Effector memory CD4-positive, alpha-beta T cell (primary cell): ENCODE data around the gene RBM22.

Source experiments
- DNase-seq, 3 donors: peaks; one replicate each; pipeline ENCODE4 v3.0.0-alpha.2; 2020
- H3K27ac ChIP-seq: 2 replicates; pipeline ENCODE4 v1.7.0; 2013; ENCODE audit warnings: mild to moderate bottlenecking, low read length, moderate library complexity; ENCODE audit not compliant: insufficient read depth, poor library complexity, severe bottlenecking
- H3K27me3 ChIP-seq: replicated peaks from 2 replicates; pipeline ENCODE4 v1.7.0; 2013; ENCODE audit warnings: mild to moderate bottlenecking, low read length; ENCODE audit not compliant: insufficient read depth, control insufficient read depth, poor library complexity, severe bottlenecking
- H3K36me3 ChIP-seq: 2 replicates; pipeline ENCODE4 v1.7.0; 2013; ENCODE audit warnings: mild to moderate bottlenecking, low read length, moderate library complexity; ENCODE audit not compliant: control insufficient read depth, insufficient read depth
- H3K4me1 ChIP-seq: 2 replicates; pipeline ENCODE4 v1.7.0; 2013; ENCODE audit warnings: low read length, mild to moderate bottlenecking; ENCODE audit not compliant: control insufficient read depth, insufficient read depth, poor library complexity, severe bottlenecking
- H3K4me3 ChIP-seq: 2 replicates; pipeline ENCODE4 v1.7.0; 2013; ENCODE audit warnings: low read length, low read depth, mild to moderate bottlenecking; ENCODE audit not compliant: insufficient read depth, poor library complexity, severe bottlenecking
- H3K9me3 ChIP-seq: 2 replicates; pipeline ENCODE4 v1.7.0; 2013; ENCODE audit warnings: mild to moderate bottlenecking, low read length, moderate library complexity; ENCODE audit not compliant: control insufficient read depth

RBM22 gene

DNA sequence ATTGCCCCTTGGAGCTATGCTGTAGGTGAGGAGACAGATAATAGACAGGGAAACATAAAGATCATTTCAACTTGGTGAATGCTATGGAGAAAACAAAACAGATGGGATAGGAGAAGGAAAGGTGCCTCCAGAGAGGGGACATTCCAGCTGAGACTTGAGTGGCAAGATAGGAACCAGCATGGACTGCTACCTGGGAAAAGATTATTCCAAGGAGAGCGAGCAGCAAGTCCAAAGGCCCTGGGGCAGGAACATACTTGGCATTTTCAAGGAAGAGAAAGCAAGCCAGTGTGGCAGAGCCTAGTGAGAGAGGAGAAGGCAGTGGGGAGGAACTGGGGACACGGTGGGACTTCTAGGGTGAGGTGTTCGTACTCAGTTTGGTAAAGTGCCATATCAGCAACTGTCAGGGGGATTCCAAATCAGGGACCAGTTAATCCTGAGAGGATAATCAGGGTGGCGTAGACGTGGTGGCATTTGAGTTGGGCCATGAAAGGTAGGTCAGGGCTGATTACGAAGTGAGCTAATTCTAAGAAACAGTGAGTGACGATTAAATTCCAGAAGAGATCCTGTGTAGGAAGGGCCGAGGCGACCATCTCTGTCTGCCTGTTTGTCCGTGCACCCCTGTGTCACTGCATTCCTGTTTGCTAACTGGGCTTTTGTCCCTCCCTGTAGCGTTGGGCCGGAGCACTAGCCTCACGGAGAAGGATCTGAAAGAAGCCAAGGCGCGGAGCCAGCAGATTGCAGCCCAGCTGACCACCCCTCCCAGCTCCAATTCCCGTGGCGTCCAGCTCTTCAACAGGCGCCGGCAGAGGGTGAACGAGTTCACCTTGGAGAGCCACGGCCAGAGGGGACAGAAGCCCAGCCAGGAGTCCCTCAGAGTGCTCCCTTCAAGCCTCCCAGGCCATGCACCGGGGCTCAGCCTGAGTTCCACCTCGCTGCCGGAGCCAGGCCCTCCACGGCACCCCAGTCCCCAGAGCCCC, 53.3 kb downstream of the RBM22 start:
- no peak for DNase-seq
- H3K9me3 ChIP-seq: no peaks in the 10 kb centered on the region
- no peak overlapping the region for H3K4me3 ChIP-seq
- H3K27me3 ChIP-seq: no peaks in the 10 kb centered on the region
- H3K36me3 ChIP-seq: no peaks in the 10 kb centered on the region
- no peaks in the 10 kb centered on the region for H3K4me1 ChIP-seq
- H3K27ac ChIP-seq: no peak overlapping the region

GRCh38 chr5:150645070-150645700, 55.7 kb downstream of the RBM22 start:
- Histone ChIP-seq H3K36me3 (no peaks in the 10 kb centered on the region), H3K27me3 (no peaks in the 10 kb centered on the region), H3K27ac (no peak overlapping the region), H3K9me3 (no peaks in the 10 kb centered on the region), H3K4me1 (no peaks in the 10 kb centered on the region), H3K4me3 (no peak overlapping the region)
- DNase-seq: no peak

DNA sequence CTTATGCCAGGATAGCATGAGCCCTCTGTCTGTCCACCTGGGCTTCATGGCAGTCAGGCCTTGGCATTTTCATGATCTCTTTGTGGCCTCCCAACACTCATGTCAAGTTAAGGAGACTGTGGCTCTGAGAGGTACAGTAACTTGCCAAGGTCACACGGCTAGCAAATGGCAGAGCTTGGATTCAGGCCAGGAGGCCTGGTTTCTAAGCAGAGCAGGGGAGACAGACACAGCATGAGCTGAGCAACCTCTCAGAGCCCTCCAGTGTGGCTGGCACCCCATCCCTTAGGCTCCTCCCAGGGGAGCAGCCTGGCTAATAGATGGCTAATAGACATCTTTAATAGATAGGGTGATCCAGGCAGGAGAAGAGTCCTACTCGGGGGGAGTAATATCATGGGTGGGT, 56.3 kb downstream of the RBM22 start:
- Histone ChIP-seq H3K27me3 (no peaks in the 10 kb centered on the region), H3K9me3 (no peaks in the 10 kb centered on the region), H3K4me1 (no peaks in the 10 kb centered on the region), H3K36me3 (no peaks in the 10 kb centered on the region), H3K27ac (no peak overlapping the region), H3K4me3 (no peak overlapping the region)
- DNase-seq: no peak

GRCh38 chr5:150644058-150644457, 56.8 kb downstream of the RBM22 start:
- no peak for DNase-seq
- H3K27ac ChIP-seq: no peak overlapping the region
- no peaks in the 10 kb centered on the region for H3K9me3 ChIP-seq
- H3K4me3 ChIP-seq: no peak overlapping the region
- no peaks in the 10 kb centered on the region for H3K36me3 ChIP-seq
- H3K27me3 ChIP-seq: no peaks in the 10 kb centered on the region
- H3K4me1 ChIP-seq: no peaks in the 10 kb centered on the region

- H3K27me3 ChIP-seq: no peaks in the 10 kb centered on the region
- H3K4me1 ChIP-seq: no peaks in the 10 kb centered on the region
- H3K27ac ChIP-seq: no peak overlapping the region
- H3K9me3 ChIP-seq: no peaks in the 10 kb centered on the region
- no peak overlapping the region for H3K4me3 ChIP-seq
- H3K36me3 ChIP-seq: no peaks in the 10 kb centered on the region
- no peak for DNase-seq
Measured at GRCh38 chr5:150642991-150643710, 57.7 kb downstream of the RBM22 start.

- no peak for DNase-seq
- H3K4me1 ChIP-seq: no peaks in the 10 kb centered on the region
- no peaks in the 10 kb centered on the region for H3K9me3 ChIP-seq
- no peaks in the 10 kb centered on the region for H3K27me3 ChIP-seq
- H3K27ac ChIP-seq: no peak overlapping the region
- H3K36me3 ChIP-seq: no peaks in the 10 kb centered on the region
- no peak overlapping the region for H3K4me3 ChIP-seq
Measured at GRCh38 chr5:150642567-150642927, 58.3 kb downstream of the RBM22 start.

- Histone ChIP-seq H3K36me3 (no peaks in the 10 kb centered on the region), H3K27ac (no peak overlapping the region), H3K4me3 (no peak overlapping the region), H3K9me3 (no peaks in the 10 kb centered on the region), H3K27me3 (no peaks in the 10 kb centered on the region), H3K4me1 (no peaks in the 10 kb centered on the region)
- no peak for DNase-seq
Measured at GRCh38 chr5:150641824-150642566, 58.9 kb downstream of the RBM22 start.

GRCh38 chr5:150641006-150641570, 59.8 kb downstream of the RBM22 start:
- DNase-seq: no peak
- no peaks in the 10 kb centered on the region for H3K4me1 ChIP-seq
- H3K27ac ChIP-seq: no peak overlapping the region
- H3K9me3 ChIP-seq: no peaks in the 10 kb centered on the region
- H3K27me3 ChIP-seq: no peaks in the 10 kb centered on the region
- H3K4me3 ChIP-seq: no peak overlapping the region
- H3K36me3 ChIP-seq: no peaks in the 10 kb centered on the region
